ENCODE measurements around the gene GRM1.

DNA sequence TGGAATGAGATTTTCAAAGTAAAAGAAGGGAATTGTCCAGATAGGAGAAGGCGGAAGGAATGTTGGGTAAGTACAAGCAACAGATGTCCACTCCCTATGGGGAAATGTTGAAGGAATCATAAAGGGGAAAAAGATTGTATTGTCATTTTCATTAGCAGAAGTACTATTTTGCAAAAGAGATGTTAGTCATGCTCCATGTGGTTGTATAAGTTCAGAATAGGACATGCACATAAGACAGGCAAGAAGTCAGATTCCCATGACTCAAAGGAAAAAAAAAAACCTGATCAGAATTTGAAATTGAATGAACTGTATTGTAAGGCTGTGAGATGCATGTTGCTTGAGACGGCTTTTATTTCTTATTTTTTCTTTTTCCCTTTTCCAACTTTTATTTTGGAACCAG, 36.8 kb downstream of the GRM1 start:
- TF ChIP-seq, protein P1, sequence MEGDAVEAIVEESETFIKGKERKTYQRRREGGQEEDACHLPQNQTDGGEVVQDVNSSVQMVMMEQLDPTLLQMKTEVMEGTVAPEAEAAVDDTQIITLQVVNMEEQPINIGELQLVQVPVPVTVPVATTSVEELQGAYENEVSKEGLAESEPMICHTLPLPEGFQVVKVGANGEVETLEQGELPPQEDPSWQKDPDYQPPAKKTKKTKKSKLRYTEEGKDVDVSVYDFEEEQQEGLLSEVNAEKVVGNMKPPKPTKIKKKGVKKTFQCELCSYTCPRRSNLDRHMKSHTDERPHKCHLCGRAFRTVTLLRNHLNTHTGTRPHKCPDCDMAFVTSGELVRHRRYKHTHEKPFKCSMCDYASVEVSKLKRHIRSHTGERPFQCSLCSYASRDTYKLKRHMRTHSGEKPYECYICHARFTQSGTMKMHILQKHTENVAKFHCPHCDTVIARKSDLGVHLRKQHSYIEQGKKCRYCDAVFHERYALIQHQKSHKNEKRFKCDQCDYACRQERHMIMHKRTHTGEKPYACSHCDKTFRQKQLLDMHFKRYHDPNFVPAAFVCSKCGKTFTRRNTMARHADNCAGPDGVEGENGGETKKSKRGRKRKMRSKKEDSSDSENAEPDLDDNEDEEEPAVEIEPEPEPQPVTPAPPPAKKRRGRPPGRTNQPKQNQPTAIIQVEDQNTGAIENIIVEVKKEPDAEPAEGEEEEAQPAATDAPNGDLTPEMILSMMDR (IDR thresholded peaks at IDR 0.05; ENCODE audit: borderline replicate concordance, extremely low read depth, low read length, poor library complexity, severe bottlenecking): no peak
- TF ChIP-seq EZH2 (IDR thresholded peaks at IDR 0.05; ENCODE audit: borderline replicate concordance, low read depth, low read length, severe bottlenecking): no peak

All from DND-41 (cell line).